HEK293 (cell line): ENCODE data around the gene HNF1B.

Experiments used
- CTCF ChIA-PET: fragments of 350-600 bp; formaldehyde crosslinking; extraction: SDS; loops from one replicate; lab custom pipeline; 2021; ENCODE audit warnings: antibody characterized with exemption; lab: Yijun Ruan, JAX
- POLR2A ChIA-PET: fragments of 300-600 bp; formaldehyde crosslinking; extraction: SDS; loops from one replicate; lab custom pipeline; 2020; ENCODE audit warnings: antibody characterized with exemption, inconsistent platforms; lab: Yijun Ruan, JAX
- H3K27ac ChIP-seq: fragments of 200-500 bp; sonication (Bioruptor generic); 2 replicates; pipeline ENCODE4 v1.5.1; 2014; ENCODE audit warnings: low read depth, low read length, control low read depth, inconsistent platforms; ENCODE audit errors: extremely low read depth
- H3K36me3 ChIP-seq, 2 experiments: fragments of 200-500 bp in 1 of 2; sonication (Bioruptor generic) in 1 of 2; 1 replicate in 1 of 2; 2 replicates in 1 of 2; pipeline ENCODE4 v1.5.1; 2014 to 2017; ENCODE audit warnings: inconsistent platforms in 2 of 2, low read length in 2 of 2; ENCODE audit not compliant: control insufficient read depth in 2 of 2, insufficient read depth in 1 of 2
- H3K4me1 ChIP-seq: fragments of 200-500 bp; sonication (Bioruptor generic); 2 replicates; pipeline ENCODE4 v1.5.1; 2014; ENCODE audit warnings: mild to moderate bottlenecking, low read length, inconsistent platforms; ENCODE audit not compliant: control insufficient read depth, insufficient read depth
- H3K4me3 ChIP-seq: 2 replicates; pipeline ENCODE4 v1.5.1; 2011; ENCODE audit warnings: low read depth, mild to moderate bottlenecking, control low read depth, low read length, moderate library complexity
- H3K9me3 ChIP-seq: fragments of 200-500 bp; sonication (Bioruptor generic); 2 replicates; pipeline ENCODE4 v1.5.1; 2014; ENCODE audit warnings: low read depth, low read length, inconsistent platforms; ENCODE audit not compliant: control insufficient read depth, insufficient read depth
- CTCF ChIP-seq: fragments of 450-650 bp; formaldehyde crosslinking; IDR thresholded peaks from 2 replicates; pipeline ENCODE4 v1.5.1; 2016; ENCODE audit warnings: missing biosample characterization, missing genetic modification characterization
- GLI4 ChIP-seq: fragments of 450-650 bp; formaldehyde crosslinking; IDR thresholded peaks from 2 replicates; pipeline ENCODE4 v1.5.1; 2016; ENCODE audit warnings: missing biosample characterization, missing genetic modification characterization
- KLF1 ChIP-seq: fragments of 450-650 bp; formaldehyde crosslinking; IDR thresholded peaks from 2 replicates; pipeline ENCODE4 v1.5.1; 2016; ENCODE audit warnings: missing biosample characterization, missing genetic modification characterization
- OSR2 ChIP-seq: fragments of 450-650 bp; formaldehyde crosslinking; IDR thresholded peaks from 2 replicates; pipeline ENCODE4 v1.5.1; 2016; ENCODE audit warnings: missing biosample characterization, missing genetic modification characterization
- RBAK ChIP-seq: fragments of 450-650 bp; formaldehyde crosslinking; IDR thresholded peaks from 2 replicates; pipeline ENCODE4 v1.5.1; 2016; ENCODE audit warnings: missing biosample characterization, missing genetic modification characterization
- SCRT1 ChIP-seq: fragments of 450-650 bp; formaldehyde crosslinking; IDR thresholded peaks from 2 replicates; pipeline ENCODE4 v1.5.1; 2016; ENCODE audit warnings: missing biosample characterization, missing genetic modification characterization, borderline replicate concordance
- TSHZ1 ChIP-seq: fragments of 450-650 bp; formaldehyde crosslinking; IDR thresholded peaks from 2 replicates; pipeline ENCODE4 v1.5.1; 2016; ENCODE audit warnings: missing biosample characterization, missing genetic modification characterization, borderline replicate concordance
- ZBTB1 ChIP-seq: fragments of 450-650 bp; formaldehyde crosslinking; IDR thresholded peaks from 2 replicates; pipeline ENCODE4 v1.5.1; 2016; ENCODE audit warnings: missing biosample characterization, missing genetic modification characterization
- ZBTB6 ChIP-seq: fragments of 450-650 bp; formaldehyde crosslinking; IDR thresholded peaks from 2 replicates; pipeline ENCODE4 v1.5.1; 2017; ENCODE audit warnings: missing biosample characterization, missing genetic modification characterization
- ZNF133 ChIP-seq: fragments of 450-650 bp; formaldehyde crosslinking; IDR thresholded peaks from 2 replicates; pipeline ENCODE4 v1.5.1; 2016; ENCODE audit warnings: missing biosample characterization, missing genetic modification characterization
- ZNF140 ChIP-seq: fragments of 450-650 bp; formaldehyde crosslinking; IDR thresholded peaks from 2 replicates; pipeline ENCODE4 v1.5.1; 2016; ENCODE audit warnings: missing biosample characterization, missing genetic modification characterization
- ZNF174 ChIP-seq: fragments of 450-650 bp; formaldehyde crosslinking; IDR thresholded peaks from 2 replicates; pipeline ENCODE4 v1.5.0; 2017; ENCODE audit warnings: missing biosample characterization, mild to moderate bottlenecking, missing genetic modification characterization
- ZNF248 ChIP-seq: fragments of 450-650 bp; formaldehyde crosslinking; IDR thresholded peaks from 2 replicates; pipeline ENCODE4 v1.5.1; 2017; ENCODE audit warnings: missing biosample characterization, missing genetic modification characterization
- ZNF398 ChIP-seq: fragments of 450-650 bp; formaldehyde crosslinking; IDR thresholded peaks from 2 replicates; pipeline ENCODE4 v1.5.1; 2017; ENCODE audit warnings: missing biosample characterization, missing genetic modification characterization
- ZNF513 ChIP-seq: fragments of 450-650 bp; IDR thresholded peaks from 2 replicates; pipeline ENCODE4 v1.5.1; 2018; ENCODE audit warnings: missing biosample characterization, missing genetic modification characterization
- ZNF514 ChIP-seq: fragments of 450-650 bp; formaldehyde crosslinking; IDR thresholded peaks from 2 replicates; pipeline ENCODE4 v1.5.1; 2016; ENCODE audit warnings: missing biosample characterization, missing genetic modification characterization
- ZNF585B ChIP-seq: fragments of 450-650 bp; formaldehyde crosslinking; IDR thresholded peaks from 2 replicates; pipeline ENCODE4 v1.5.1; 2016; ENCODE audit warnings: missing biosample characterization, missing genetic modification characterization
- ZNF610 ChIP-seq: fragments of 450-650 bp; formaldehyde crosslinking; IDR thresholded peaks from 2 replicates; pipeline ENCODE4 v1.5.1; 2016; ENCODE audit warnings: missing biosample characterization, missing genetic modification characterization, borderline replicate concordance
- ZNF623 ChIP-seq: fragments of 450-650 bp; formaldehyde crosslinking; IDR thresholded peaks from 2 replicates; pipeline ENCODE4 v1.5.1; 2016; ENCODE audit warnings: missing biosample characterization, missing genetic modification characterization
- ZNF701 ChIP-seq: fragments of 450-650 bp; formaldehyde crosslinking; IDR thresholded peaks from 2 replicates; pipeline ENCODE4 v1.5.1; 2016; ENCODE audit warnings: missing biosample characterization, missing genetic modification characterization
- ZNF747 ChIP-seq: fragments of 450-650 bp; formaldehyde crosslinking; IDR thresholded peaks from 2 replicates; pipeline ENCODE4 v1.5.1; 2016; ENCODE audit warnings: missing biosample characterization, missing genetic modification characterization
- ZNF830 ChIP-seq: fragments of 450-650 bp; IDR thresholded peaks from 2 replicates; pipeline ENCODE4 v1.5.0; 2018; ENCODE audit warnings: missing biosample characterization, missing genetic modification characterization, low read depth, mild to moderate bottlenecking, moderate library complexity
- ZSCAN18 ChIP-seq: fragments of 450-650 bp; formaldehyde crosslinking; IDR thresholded peaks from 2 replicates; pipeline ENCODE4 v1.5.1; 2016; ENCODE audit warnings: missing biosample characterization, missing genetic modification characterization

The HNF1B gene

GRCh38 chr17:37742116-37742761, 2.6 kb downstream of the HNF1B start:
- CTCF ChIA-PET: interaction anchor here (0.6 to 1.3 kb wide), 2 partner anchors 28 to 78 kb away, joined by 3 to 4 read pairs; no protein-coding TSS in a partner anchor
- Histone ChIP-seq H3K4me1 (no peaks in the 10 kb centered on the region), H3K9me3 (no peaks in the 10 kb centered on the region)
- TF ChIP-seq OSR2 (tag by site-specific recombination) (no peak), ZNF133 (tag by site-specific recombination) (no peak), ZNF174 (no peak), CTCF (no peak), ZNF398 (tag by site-specific recombination) (no peak), ZNF747 (tag by site-specific recombination) (no peak), KLF1 (tag by site-specific recombination) (no peak), ZSCAN18 (tag by site-specific recombination) (no peak), ZNF248 (tag by site-specific recombination) (no peak), ZNF830 (tag by site-specific recombination) (no peak)
- TF ChIP-seq, all 188 proteins: peak for 0
- Histone ChIP-seq H3K27ac (no peak overlapping the region; the same call in 1 of the 2 replicates), H3K4me3 (peak overlapping the region; percentile 60), H3K36me3 (no peaks in the 10 kb centered on the region)
- POLR2A ChIA-PET: no interaction called here

GRCh38 chr17:37741341-37742115, 3.3 kb downstream of the HNF1B start:
- Histone ChIP-seq H3K27ac (no peak overlapping the region), H3K4me3 (peak overlapping the region; percentile 60), H3K36me3 (no peaks in the 10 kb centered on the region), H3K9me3 (no peaks in the 10 kb centered on the region), H3K4me1 (no peaks in the 10 kb centered on the region)
- POLR2A ChIA-PET: no interaction called here
- CTCF ChIA-PET: interaction anchor here (0.6 to 1.3 kb wide), 2 partner anchors 29 to 78 kb away, joined by 3 to 4 read pairs; no protein-coding TSS in a partner anchor
- TF ChIP-seq ZNF623 (tag by site-specific recombination) (no peak), ZNF514 (no peak), ZBTB6 (tag by site-specific recombination) (no peak), SCRT1 (tag by site-specific recombination) (no peak), RBAK (tag by site-specific recombination) (no peak), ZNF610 (tag by site-specific recombination) (no peak), GLI4 (no peak), ZNF140 (tag by site-specific recombination) (no peak), ZBTB1 (tag by site-specific recombination) (no peak), ZNF585B (tag by site-specific recombination) (no peak), TSHZ1 (tag by site-specific recombination) (no peak), ZNF513 (tag by site-specific recombination) (no peak), ZNF701 (no peak)
